K562 (cell line): ENCODE results near the gene MGAT4B. TPM values are rescaled to one million over a fixed set of nuclear protein-coding genes. Genes with fewer than 3 reads are reported as not detected.
A peak's percentile ranks its signal among the peaks of the same experiment; 100 is the strongest.

Experiments used
- CSDE1 ChIP-seq, 2 experiments: fragments of 450-650 bp; IDR thresholded peaks; 2 replicates each; pipeline ENCODE4 v1.6.1; 2016; ENCODE audit warnings: mild to moderate bottlenecking in 1 of 2
- DACH1 ChIP-seq: fragments of 450-650 bp; IDR thresholded peaks from 2 replicates; pipeline ENCODE4 v1.6.1; 2018; ENCODE audit not compliant: partially characterized antibody
- DMBX1 ChIP-seq: fragments of 250-450 bp; sonication (Bioruptor Pico); IDR thresholded peaks from 2 replicates; pipeline ENCODE4 v1.8.0; 2022; ENCODE audit warnings: inconsistent platforms, mild to moderate bottlenecking, moderate library complexity, borderline replicate concordance
- EGR1 ChIP-seq: fragments of 450-650 bp; conservative IDR thresholded peaks from 2 replicates; pipeline ENCODE4 v1.6.1; 2017; ENCODE audit warnings: mild to moderate bottlenecking
- GABPB1 ChIP-seq: sonication (generic); formaldehyde crosslinking; IDR thresholded peaks from 2 replicates; pipeline ENCODE4 v1.8.0; 2022; ENCODE audit warnings: mild to moderate bottlenecking, missing genetic modification reagents
- GATA2 ChIP-seq: sonication (generic); formaldehyde crosslinking; IDR thresholded peaks from 2 replicates; pipeline ENCODE4 v1.4.0; 2020; ENCODE audit warnings: mild to moderate bottlenecking, missing genetic modification reagents
- GTF2A2 ChIP-seq: IDR thresholded peaks from 2 replicates; pipeline ENCODE4 v1.6.1; 2016; ENCODE audit warnings: mild to moderate bottlenecking, missing genetic modification characterization, missing compliant biosample characterization
- HMG20A ChIP-seq: fragments of 450-650 bp; formaldehyde crosslinking; conservative IDR thresholded peaks from 2 replicates; pipeline ENCODE4 v1.4.0; 2020; ENCODE audit warnings: mild to moderate bottlenecking, mixed read lengths
- KAT8 ChIP-seq: fragments of 450-650 bp; IDR thresholded peaks from 2 replicates; pipeline ENCODE4 v1.6.1; 2016; ENCODE audit warnings: low read depth, mild to moderate bottlenecking
- NONO ChIP-seq, 2 experiments: fragments of 200-400 bp in 1 of 2; fragments of 450-650 bp in 1 of 2; formaldehyde crosslinking in 1 of 2; IDR thresholded peaks; 2 replicates each; pipeline ENCODE4 v1.6.1; 2017; ENCODE audit warnings: low read depth in 2 of 2, mild to moderate bottlenecking in 2 of 2, moderate library complexity in 2 of 2, low read length in 1 of 2
- RNF2 ChIP-seq: sonication (generic); IDR thresholded peaks from 2 replicates; pipeline ENCODE4 v1.6.1; 2016
- TAF1 ChIP-seq: IDR thresholded peaks from 2 replicates; pipeline ENCODE4 v1.6.1; 2011; ENCODE audit warnings: mild to moderate bottlenecking, low read length, moderate library complexity; ENCODE audit not compliant: insufficient read depth, control insufficient read depth, severe bottlenecking; ENCODE audit errors: extremely low read depth
- TARDBP ChIP-seq: fragments of 450-650 bp; IDR thresholded peaks from 2 replicates; pipeline ENCODE4 v1.6.1; 2016
- TCF7L2 ChIP-seq: fragments of 150-350 bp; IDR thresholded peaks from 2 replicates; pipeline ENCODE4 v1.6.1; 2016; ENCODE audit warnings: low read depth, mild to moderate bottlenecking, low read length, moderate library complexity
- ZBTB1 ChIP-seq: sonication (generic); formaldehyde crosslinking; IDR thresholded peaks from 2 replicates; pipeline ENCODE4 v1.8.1; 2023; ENCODE audit warnings: missing genetic modification reagents, low read depth, mild to moderate bottlenecking, borderline replicate concordance
- ZFPM2 ChIP-seq: fragments of 250-450 bp; sonication (Bioruptor Pico); IDR thresholded peaks from 2 replicates; pipeline ENCODE4 v1.5.1; 2022; ENCODE audit warnings: mild to moderate bottlenecking
- ZNF124 ChIP-seq: sonication (generic); formaldehyde crosslinking; IDR thresholded peaks from 2 replicates; pipeline ENCODE4 v1.8.1; 2022; ENCODE audit warnings: missing genetic modification reagents
- ZNF184 ChIP-seq: sonication (generic); formaldehyde crosslinking; IDR thresholded peaks from 2 replicates; pipeline ENCODE4 v1.5.0; 2020; ENCODE audit warnings: missing genetic modification reagents
- ZNF707 ChIP-seq: fragments of 250-450 bp; sonication (Bioruptor Pico); conservative IDR thresholded peaks from 2 replicates; pipeline ENCODE4 v1.8.0; 2022; ENCODE audit warnings: inconsistent platforms, mild to moderate bottlenecking, moderate library complexity
- ZNF764 ChIP-seq: fragments of 250-450 bp; sonication (Bioruptor Pico); IDR thresholded peaks from 2 replicates; pipeline ENCODE4 v1.4.0; 2020; ENCODE audit warnings: low read depth, mild to moderate bottlenecking, moderate library complexity
- ZSCAN29 ChIP-seq: fragments of 450-650 bp; IDR thresholded peaks from 2 replicates; pipeline ENCODE4 v1.6.1; 2017
- polyA plus RNA-seq, 8 experiments: library from polyadenylated mRNA; depleted of rRNA in 4 of 8; stranded (reverse) in 5 of 8; unstranded in 3 of 8; fragments of >200 nt; fragmentation: Nextera tagmentation in 2 of 8; fragmentation: Illumina TruSeq in 1 of 8; extraction: Ambion mirVana in 2 of 8; extraction: Trizol in 1 of 8; gene quantifications; 2 replicates each; pipeline versions ENCODE4 v1.2.1 to v1.2.3, GENCODE V29; 2011 to 2014; ENCODE audit warnings: inconsistent platforms in 1 of 8, missing spikeins in 1 of 8
- total RNA-seq, 7 experiments: library from RNA; depleted of rRNA in 6 of 7; stranded (reverse); fragments of >200 nt in 6 of 7; fragmentation: Illumina TruSeq in 2 of 7; extraction: Trizol in 2 of 7; gene quantifications; 2 replicates each; pipeline versions ENCODE4 v1.2.1 to v1.2.3, GENCODE V29; 2011 to 2021; ENCODE audit warnings: low replicate concordance in 1 of 7
- TF ChIP-seq, protein P1 (sequence below): fragments of 450-650 bp; formaldehyde crosslinking; IDR thresholded peaks from 2 replicates; pipeline ENCODE4 v1.4.0; 2020; ENCODE audit warnings: mild to moderate bottlenecking, moderate library complexity
- TF ChIP-seq, protein P2 (sequence below): sonication (generic); formaldehyde crosslinking; IDR thresholded peaks from 2 replicates; pipeline ENCODE4 v1.8.0; 2022; ENCODE audit warnings: mild to moderate bottlenecking, missing genetic modification reagents, borderline replicate concordance
- TF ChIP-seq, protein P3 (sequence below): sonication (generic); formaldehyde crosslinking; IDR thresholded peaks from 2 replicates; pipeline ENCODE4 v1.8.0; 2022; ENCODE audit warnings: mild to moderate bottlenecking, low read depth, missing genetic modification reagents
- TF ChIP-seq, protein P4 (sequence below): fragments of 250-450 bp; sonication (Bioruptor Pico); IDR thresholded peaks from 2 replicates; pipeline ENCODE4 v1.5.1; 2021; ENCODE audit warnings: mild to moderate bottlenecking

Gene MGAT4B
- total and polyA plus RNA-seq, 9 of the 15 experiments (the other 6 are each of a cell fraction or from before 2014, with no cell fraction given), result 0.34 to 133 (median 75.4) TPM

DNA sequence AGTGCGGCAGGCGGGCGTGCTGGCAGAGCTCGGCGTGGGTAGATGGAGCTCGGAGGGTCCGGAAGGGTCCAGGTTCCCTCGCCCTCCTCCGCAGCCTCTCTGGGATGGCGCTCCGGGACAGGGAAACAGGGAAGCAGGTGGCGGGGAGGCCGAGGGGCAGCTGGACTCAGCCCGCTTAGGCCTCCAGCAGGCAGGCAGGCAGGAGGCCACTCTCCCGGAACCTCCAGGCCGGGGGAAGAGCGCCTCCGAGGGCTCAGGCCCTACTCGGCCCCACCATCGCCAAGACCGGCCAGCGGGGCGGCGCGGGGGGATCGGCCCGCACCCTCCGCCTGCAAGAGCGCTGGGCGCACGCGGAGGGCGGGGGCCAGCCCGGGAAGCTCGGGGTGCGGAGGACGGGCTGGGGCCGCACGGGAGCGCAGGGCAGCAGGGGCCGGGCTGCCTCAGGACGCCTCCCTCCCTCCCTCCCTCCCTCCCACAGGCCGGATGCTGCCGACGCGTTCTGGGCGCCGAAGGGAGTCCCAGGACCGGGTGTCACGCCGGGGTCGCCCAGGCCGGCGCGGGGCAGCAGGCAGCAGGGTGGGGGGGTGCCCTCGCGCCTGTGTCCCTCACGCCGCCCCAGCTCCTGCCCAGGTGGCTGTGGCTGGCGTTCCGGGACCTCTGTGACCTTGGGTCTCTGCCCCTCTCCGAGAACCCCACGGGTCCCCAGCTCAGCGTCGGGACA lies 977 bp downstream of the MGAT4B start (continued):
- TF ChIP-seq, protein P1, sequence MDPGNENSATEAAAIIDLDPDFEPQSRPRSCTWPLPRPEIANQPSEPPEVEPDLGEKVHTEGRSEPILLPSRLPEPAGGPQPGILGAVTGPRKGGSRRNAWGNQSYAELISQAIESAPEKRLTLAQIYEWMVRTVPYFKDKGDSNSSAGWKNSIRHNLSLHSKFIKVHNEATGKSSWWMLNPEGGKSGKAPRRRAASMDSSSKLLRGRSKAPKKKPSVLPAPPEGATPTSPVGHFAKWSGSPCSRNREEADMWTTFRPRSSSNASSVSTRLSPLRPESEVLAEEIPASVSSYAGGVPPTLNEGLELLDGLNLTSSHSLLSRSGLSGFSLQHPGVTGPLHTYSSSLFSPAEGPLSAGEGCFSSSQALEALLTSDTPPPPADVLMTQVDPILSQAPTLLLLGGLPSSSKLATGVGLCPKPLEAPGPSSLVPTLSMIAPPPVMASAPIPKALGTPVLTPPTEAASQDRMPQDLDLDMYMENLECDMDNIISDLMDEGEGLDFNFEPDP (CRISPR knock-in tag), result no peak
- TF ChIP-seq, protein P2, sequence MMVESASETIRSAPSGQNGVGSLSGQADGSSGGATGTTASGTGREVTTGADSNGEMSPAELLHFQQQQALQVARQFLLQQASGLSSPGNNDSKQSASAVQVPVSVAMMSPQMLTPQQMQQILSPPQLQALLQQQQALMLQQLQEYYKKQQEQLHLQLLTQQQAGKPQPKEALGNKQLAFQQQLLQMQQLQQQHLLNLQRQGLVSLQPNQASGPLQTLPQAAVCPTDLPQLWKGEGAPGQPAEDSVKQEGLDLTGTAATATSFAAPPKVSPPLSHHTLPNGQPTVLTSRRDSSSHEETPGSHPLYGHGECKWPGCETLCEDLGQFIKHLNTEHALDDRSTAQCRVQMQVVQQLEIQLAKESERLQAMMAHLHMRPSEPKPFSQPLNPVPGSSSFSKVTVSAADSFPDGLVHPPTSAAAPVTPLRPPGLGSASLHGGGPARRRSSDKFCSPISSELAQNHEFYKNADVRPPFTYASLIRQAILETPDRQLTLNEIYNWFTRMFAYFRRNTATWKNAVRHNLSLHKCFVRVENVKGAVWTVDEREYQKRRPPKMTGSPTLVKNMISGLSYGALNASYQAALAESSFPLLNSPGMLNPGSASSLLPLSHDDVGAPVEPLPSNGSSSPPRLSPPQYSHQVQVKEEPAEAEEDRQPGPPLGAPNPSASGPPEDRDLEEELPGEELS, result peak; percentile 56; the same call in 1 of the 2 replicates
- TF ChIP-seq GTF2A2 (no peak), TCF7L2 (no peak), HMG20A (CRISPR knock-in tag) (no peak), TAF1 (no peak), ZBTB1 (CRISPR knock-in tag) (no peak; the same call in 1 of the 2 replicates), ZNF764 (CRISPR knock-in tag) (no peak), DACH1 (no peak), CSDE1 (IDR thresholded peaks at IDR 0.05) (no peak), KAT8 (no peak), GABPB1 (CRISPR knock-in tag) (peak; percentile 61), GATA2 (CRISPR knock-in tag) (no peak), TARDBP (no peak), ZNF184 (CRISPR knock-in tag) (no peak), ZSCAN29 (no peak), EGR1 (no peak), NONO (IDR thresholded peaks at IDR 0.05; ENCODE audit: low read depth in 2 of 2, low read length in 1 of 2) (peak in 1 of 2 experiments; percentile 33; a peak in 1 of 4 replicates), ZNF124 (CRISPR knock-in tag) (no peak), RNF2 (no peak), ZNF707 (CRISPR knock-in tag) (no peak), ZFPM2 (no peak), DMBX1 (CRISPR knock-in tag) (no peak)
- TF ChIP-seq, protein P3, sequence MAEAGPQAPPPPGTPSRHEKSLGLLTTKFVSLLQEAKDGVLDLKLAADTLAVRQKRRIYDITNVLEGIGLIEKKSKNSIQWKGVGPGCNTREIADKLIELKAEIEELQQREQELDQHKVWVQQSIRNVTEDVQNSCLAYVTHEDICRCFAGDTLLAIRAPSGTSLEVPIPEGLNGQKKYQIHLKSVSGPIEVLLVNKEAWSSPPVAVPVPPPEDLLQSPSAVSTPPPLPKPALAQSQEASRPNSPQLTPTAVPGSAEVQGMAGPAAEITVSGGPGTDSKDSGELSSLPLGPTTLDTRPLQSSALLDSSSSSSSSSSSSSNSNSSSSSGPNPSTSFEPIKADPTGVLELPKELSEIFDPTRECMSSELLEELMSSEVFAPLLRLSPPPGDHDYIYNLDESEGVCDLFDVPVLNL, result no peak
- TF ChIP-seq, protein P4, sequence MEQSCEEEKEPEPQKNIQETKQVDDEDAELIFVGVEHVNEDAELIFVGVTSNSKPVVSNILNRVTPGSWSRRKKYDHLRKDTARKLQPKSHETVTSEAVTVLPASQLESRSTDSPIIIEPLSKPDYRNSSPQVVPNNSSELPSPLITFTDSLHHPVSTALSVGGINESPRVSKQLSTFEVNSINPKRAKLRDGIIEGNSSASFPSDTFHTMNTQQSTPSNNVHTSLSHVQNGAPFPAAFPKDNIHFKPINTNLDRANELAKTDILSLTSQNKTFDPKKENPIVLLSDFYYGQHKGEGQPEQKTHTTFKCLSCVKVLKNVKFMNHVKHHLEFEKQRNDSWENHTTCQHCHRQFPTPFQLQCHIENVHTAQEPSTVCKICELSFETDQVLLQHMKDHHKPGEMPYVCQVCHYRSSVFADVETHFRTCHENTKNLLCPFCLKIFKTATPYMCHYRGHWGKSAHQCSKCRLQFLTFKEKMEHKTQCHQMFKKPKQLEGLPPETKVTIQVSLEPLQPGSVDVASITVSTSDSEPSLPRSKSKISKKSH (CRISPR knock-in tag), result no peak
